Endothelial cell of umbilical vein (primary cell): Measurements from ENCODE around the gene CPNE8. TPM values are rescaled to one million over a fixed set of nuclear protein-coding genes. Genes with fewer than 3 reads are reported as not detected.

ENCODE experiments used
- BruUV-seq: library from RNA; stranded (reverse); fragments of 400-500 nt; replicated peaks from 2 replicates; lab custom pipeline; 2021; lab: Mats Ljungman, UMichigan
- CTCF ChIA-PET: fragments of 300-600, 350-600 bp; sonication (Branson Sonifier 250); formaldehyde crosslinking; loops from one replicate; lab custom pipeline; 2021; ENCODE audit warnings: antibody characterized with exemption, inconsistent platforms; lab: Charles Lee
- POLR2A ChIA-PET: fragments of 300-600, 350-600 bp; sonication (Branson Sonifier 250); formaldehyde crosslinking; loops from one replicate; lab custom pipeline; 2021; ENCODE audit warnings: antibody characterized with exemption, inconsistent platforms; lab: Charles Lee
- DNase-seq: peaks from one replicate; pipeline ENCODE4 v3.0.0-alpha.2; 2011; ENCODE audit warnings: low read depth, low spot score
- FAIRE-seq: peaks from 2 replicates; lab custom pipeline; 2011; peaks lifted over from hg19 to GRCh38; lab: Jason Lieb, UNC
- H2AFZ ChIP-seq: 2 replicates; pipeline ENCODE4 v1.6.0; 2012; ENCODE audit warnings: low read depth, low read length, control low read depth, inconsistent platforms
- H3K27ac ChIP-seq: 2 replicates; pipeline ENCODE4 v1.5.1; 2011; ENCODE audit warnings: low read depth, mild to moderate bottlenecking, control low read depth, low read length, moderate library complexity; ENCODE audit not compliant: insufficient read depth
- H3K27me3 ChIP-seq, 2 experiments: 2 replicates each; pipeline versions ENCODE4 v1.6.0 to v1.6.1; 2011; ENCODE audit warnings: low read length in 2 of 2, mixed read lengths in 1 of 2; ENCODE audit not compliant: control insufficient read depth in 2 of 2, insufficient read depth in 2 of 2
- H3K36me3 ChIP-seq, 2 experiments: 2 replicates in 1 of 2; 3 replicates in 1 of 2; pipeline ENCODE4 v1.5.1; 2011; ENCODE audit warnings: low read length in 2 of 2, mild to moderate bottlenecking in 1 of 2, moderate library complexity in 1 of 2; ENCODE audit not compliant: control insufficient read depth in 2 of 2, insufficient read depth in 2 of 2; ENCODE audit errors: extremely low read depth in 1 of 2
- H3K4me1 ChIP-seq: 3 replicates; pipeline ENCODE4 v1.5.1; 2011; ENCODE audit warnings: mild to moderate bottlenecking, low read length; ENCODE audit not compliant: control insufficient read depth, insufficient read depth; ENCODE audit errors: extremely low read depth
- H3K4me2 ChIP-seq: 2 replicates; pipeline ENCODE4 v1.6.1; 2011; ENCODE audit warnings: low read length, control low read depth, mixed read lengths; ENCODE audit not compliant: insufficient read depth
- H3K4me3 ChIP-seq, 3 experiments: fragments of 200-600 bp in 1 of 3; sonication (generic), shearing (Covaris generic) in 1 of 3; replicated peaks in 1 of 3; 2 replicates each; pipeline ENCODE4 v1.5.1; 2011 to 2016; ENCODE audit warnings: control low read depth in 3 of 3, low read length in 3 of 3, mild to moderate bottlenecking in 2 of 3, inconsistent platforms in 1 of 3, low read depth in 1 of 3, moderate library complexity in 1 of 3; ENCODE audit not compliant: insufficient read depth in 1 of 3
- H3K79me2 ChIP-seq: 2 replicates; pipeline ENCODE4 v1.6.0; 2012; ENCODE audit warnings: low read length, inconsistent platforms; ENCODE audit not compliant: control insufficient read depth, insufficient read depth
- H3K9ac ChIP-seq: replicated peaks from 2 replicates; pipeline ENCODE3; 2011; ENCODE audit warnings: low read length, control low read depth; ENCODE audit not compliant: insufficient read depth; ENCODE audit errors: extremely low read depth
- H3K9me1 ChIP-seq: replicated peaks from 3 replicates; pipeline ENCODE4 v1.6.0; 2011; ENCODE audit warnings: mild to moderate bottlenecking, low read length; ENCODE audit not compliant: control insufficient read depth, insufficient read depth; ENCODE audit errors: extremely low read depth
- H3K9me3 ChIP-seq: replicated peaks from 2 replicates; pipeline ENCODE4 v1.5.1; 2012; ENCODE audit warnings: low read length, inconsistent platforms; ENCODE audit not compliant: control insufficient read depth, insufficient read depth
- H4K20me1 ChIP-seq: replicated peaks from 2 replicates; pipeline ENCODE3; 2011; ENCODE audit warnings: mild to moderate bottlenecking, low read length; ENCODE audit not compliant: control insufficient read depth, insufficient read depth; ENCODE audit errors: extremely low read depth
- EZH2 ChIP-seq: IDR thresholded peaks from 2 replicates; pipeline ENCODE4 v1.6.1; 2012; ENCODE audit warnings: borderline replicate concordance, low read depth, mild to moderate bottlenecking, moderate library complexity, low read length, inconsistent platforms; ENCODE audit not compliant: severe bottlenecking
- FOS ChIP-seq: IDR thresholded peaks from 2 replicates; pipeline ENCODE4 v1.6.1; 2011; ENCODE audit warnings: mild to moderate bottlenecking, low read length, moderate library complexity, borderline replicate concordance; ENCODE audit not compliant: insufficient read depth
- JUN ChIP-seq: IDR thresholded peaks from 2 replicates; pipeline ENCODE4 v1.6.1; 2011; ENCODE audit warnings: borderline replicate concordance, low read depth; ENCODE audit not compliant: insufficient read length, insufficient read depth
- MYC ChIP-seq: IDR thresholded peaks from one replicate; pipeline ENCODE4 v1.6.1; 2011; ENCODE audit warnings: mild to moderate bottlenecking, low read depth, low read length
- POLR2A ChIP-seq: IDR thresholded peaks from 2 replicates; pipeline ENCODE4 v1.6.1; 2012; ENCODE audit warnings: low read depth, mild to moderate bottlenecking, control low read depth, low read length
- POLR2AphosphoS5 ChIP-seq: IDR thresholded peaks from 2 replicates; pipeline ENCODE4 v1.6.1; 2012; ENCODE audit warnings: low read depth, mild to moderate bottlenecking, control low read depth, low read length, moderate library complexity; ENCODE audit not compliant: insufficient read depth
- dilution Hi-C: fragments of 300-500 bp; cut with MboI; formaldehyde crosslinking; loops from one replicate; pipeline ENCODE4 v1.15.0; 2019; ENCODE audit warnings: low sequenced_read_pairs; ENCODE audit not compliant: extremely low pct_ligation_motif_present
- intact Hi-C: fragments of 100-400 bp; cut with micrococcal nuclease; formaldehyde crosslinking; loops from one replicate; pipeline ENCODE4 v1.10.0; 2022
- polyA plus RNA-seq, 4 experiments: library from polyadenylated mRNA; depleted of rRNA in 3 of 4; stranded (reverse) in 3 of 4; unstranded in 1 of 4; fragments of >200 nt; gene quantifications; 2 replicates each; pipeline versions ENCODE4 v1.2.1 to v1.2.3, GENCODE V29; 2011 to 2012; ENCODE audit warnings: missing spikeins in 1 of 4
- total RNA-seq: library from RNA; stranded (reverse); gene quantifications from 2 replicates; pipeline ENCODE4 v1.2.3, GENCODE V29; 2021
- TF ChIP-seq, protein P1 (sequence below), 2 donors: IDR thresholded peaks; 1 replicate in 1 of 2; 2 replicates in 1 of 2; pipeline ENCODE4 v1.5.1; 2011; ENCODE audit warnings: low read length in 2 of 2, mild to moderate bottlenecking in 2 of 2, moderate library complexity in 2 of 2, control low read depth in 1 of 2, inconsistent platforms in 1 of 2, low read depth in 1 of 2; ENCODE audit not compliant: insufficient read depth in 1 of 2; ENCODE audit errors: extremely low read depth in 1 of 2
- TF ChIP-seq, protein P2 (sequence below): IDR thresholded peaks from 2 replicates; pipeline ENCODE4 v1.6.1; 2011; ENCODE audit not compliant: insufficient read depth, insufficient read length

The CPNE8 gene
- total and polyA plus RNA-seq, 2 donors (not counting 3 experiments of a cell fraction or from before 2014, with no cell fraction given) = 4.4 to 13.7 TPM

DNA sequence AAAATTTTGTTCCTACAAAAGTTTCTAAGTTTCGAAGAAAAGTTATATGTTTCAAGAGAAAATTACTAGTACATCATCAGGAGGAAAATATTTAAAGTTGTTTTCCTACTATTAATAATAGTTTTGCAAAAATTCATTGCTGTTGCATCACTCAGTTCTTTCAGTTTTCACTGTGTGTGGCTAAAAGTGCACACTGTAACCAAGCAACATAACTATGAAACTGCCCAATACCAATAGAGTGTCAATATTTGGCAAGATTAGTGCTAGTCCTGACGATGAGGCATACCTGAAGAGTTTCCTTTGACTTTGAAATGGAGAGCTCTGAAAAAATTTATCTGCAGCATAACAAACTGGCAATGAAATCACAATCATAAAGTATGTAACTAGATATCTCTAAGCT, 194.3 kb downstream of the CPNE8 start:
- Histone ChIP-seq H2AFZ (no peak overlapping the region), H3K9ac (no peak overlapping the region), H3K9me1 (no peaks in the 10 kb centered on the region), H3K27ac (no peak overlapping the region), H3K36me3 (no peaks in the 10 kb centered on the region), H3K9me3 (no peaks in the 10 kb centered on the region), H4K20me1 (no peaks in the 10 kb centered on the region), H3K4me2 (no peak overlapping the region), H3K27me3 (no peaks in the 10 kb centered on the region), H3K4me3 (no peak overlapping the region), H3K4me1 (no peaks in the 10 kb centered on the region), H3K79me2 (no peaks in the 10 kb centered on the region)
- ChIA-PET POLR2A (no interaction called here), CTCF (no interaction called here)
- intact Hi-C loops = no loop called here
- no TSS peak for BruUV-seq
- dilution Hi-C loops = no loop called here
- TF ChIP-seq FOS (no peak), EZH2 (no peak), POLR2AphosphoS5 (no peak), JUN (no peak), MYC (no peak), POLR2A (no peak)
- TF ChIP-seq, protein P1, sequence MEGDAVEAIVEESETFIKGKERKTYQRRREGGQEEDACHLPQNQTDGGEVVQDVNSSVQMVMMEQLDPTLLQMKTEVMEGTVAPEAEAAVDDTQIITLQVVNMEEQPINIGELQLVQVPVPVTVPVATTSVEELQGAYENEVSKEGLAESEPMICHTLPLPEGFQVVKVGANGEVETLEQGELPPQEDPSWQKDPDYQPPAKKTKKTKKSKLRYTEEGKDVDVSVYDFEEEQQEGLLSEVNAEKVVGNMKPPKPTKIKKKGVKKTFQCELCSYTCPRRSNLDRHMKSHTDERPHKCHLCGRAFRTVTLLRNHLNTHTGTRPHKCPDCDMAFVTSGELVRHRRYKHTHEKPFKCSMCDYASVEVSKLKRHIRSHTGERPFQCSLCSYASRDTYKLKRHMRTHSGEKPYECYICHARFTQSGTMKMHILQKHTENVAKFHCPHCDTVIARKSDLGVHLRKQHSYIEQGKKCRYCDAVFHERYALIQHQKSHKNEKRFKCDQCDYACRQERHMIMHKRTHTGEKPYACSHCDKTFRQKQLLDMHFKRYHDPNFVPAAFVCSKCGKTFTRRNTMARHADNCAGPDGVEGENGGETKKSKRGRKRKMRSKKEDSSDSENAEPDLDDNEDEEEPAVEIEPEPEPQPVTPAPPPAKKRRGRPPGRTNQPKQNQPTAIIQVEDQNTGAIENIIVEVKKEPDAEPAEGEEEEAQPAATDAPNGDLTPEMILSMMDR (IDR thresholded peaks at IDR 0.05; ENCODE audit: extremely low read depth in 1 of 2, insufficient read depth in 1 of 2, low read depth in 1 of 2, low read length in 2 of 2) = no peak
- TF ChIP-seq, protein P2, sequence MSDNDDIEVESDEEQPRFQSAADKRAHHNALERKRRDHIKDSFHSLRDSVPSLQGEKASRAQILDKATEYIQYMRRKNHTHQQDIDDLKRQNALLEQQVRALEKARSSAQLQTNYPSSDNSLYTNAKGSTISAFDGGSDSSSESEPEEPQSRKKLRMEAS = no peak
- no peak for DNase-seq
- no peak for FAIRE-seq
